Uterus (tissue), 2 donors: ENCODE results near the gene JAK3.

Source experiments
- POLR2A ChIP-seq, 2 donors: fragments of 450-650 bp; IDR thresholded peaks; one replicate each; pipeline ENCODE4 v1.6.1; 2016; ENCODE audit warnings: antibody characterized with exemption in 2 of 2, mild to moderate bottlenecking in 1 of 2, moderate library complexity in 1 of 2
- TF ChIP-seq, protein P1 (sequence below), 4 experiments: fragments of 200-600 bp in 2 of 4; fragments of 450-650 bp in 2 of 4; sonication (generic) in 2 of 4; IDR thresholded peaks; one replicate each; pipeline ENCODE4 v1.5.1; 2016 to 2019; ENCODE audit warnings: antibody characterized with exemption in 4 of 4, mild to moderate bottlenecking in 2 of 4, moderate library complexity in 1 of 4

DNA sequence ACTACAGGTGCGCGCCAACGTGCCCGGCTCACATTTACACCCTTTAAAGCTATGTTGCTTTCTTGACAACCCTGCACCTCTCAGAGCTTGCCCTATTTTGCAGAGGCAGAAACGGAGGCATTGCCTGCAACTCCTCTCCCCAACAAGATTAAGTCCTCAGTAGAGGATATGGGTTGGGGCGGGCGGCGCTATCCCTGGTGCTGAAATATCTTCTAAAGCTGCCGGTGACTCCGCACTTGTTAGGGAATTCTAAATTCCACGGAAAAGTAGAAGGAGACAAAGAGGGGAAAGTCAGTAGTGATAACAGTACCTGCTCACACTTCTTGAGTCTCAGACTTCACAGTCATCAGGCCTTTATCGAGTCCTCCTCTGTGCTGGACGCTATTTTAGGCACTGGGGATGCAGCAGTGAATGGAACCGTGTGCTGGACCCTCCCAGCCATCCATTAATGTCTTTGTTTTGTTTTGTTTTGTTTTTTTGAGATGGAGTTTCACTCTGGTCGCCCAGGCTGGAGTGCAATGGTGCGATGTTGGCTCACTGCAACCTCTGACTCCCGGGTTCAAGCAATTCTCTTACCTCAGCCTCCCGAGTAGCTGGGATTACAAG, 41.9 kb upstream of the JAK3 start:
- TF ChIP-seq, protein P1, sequence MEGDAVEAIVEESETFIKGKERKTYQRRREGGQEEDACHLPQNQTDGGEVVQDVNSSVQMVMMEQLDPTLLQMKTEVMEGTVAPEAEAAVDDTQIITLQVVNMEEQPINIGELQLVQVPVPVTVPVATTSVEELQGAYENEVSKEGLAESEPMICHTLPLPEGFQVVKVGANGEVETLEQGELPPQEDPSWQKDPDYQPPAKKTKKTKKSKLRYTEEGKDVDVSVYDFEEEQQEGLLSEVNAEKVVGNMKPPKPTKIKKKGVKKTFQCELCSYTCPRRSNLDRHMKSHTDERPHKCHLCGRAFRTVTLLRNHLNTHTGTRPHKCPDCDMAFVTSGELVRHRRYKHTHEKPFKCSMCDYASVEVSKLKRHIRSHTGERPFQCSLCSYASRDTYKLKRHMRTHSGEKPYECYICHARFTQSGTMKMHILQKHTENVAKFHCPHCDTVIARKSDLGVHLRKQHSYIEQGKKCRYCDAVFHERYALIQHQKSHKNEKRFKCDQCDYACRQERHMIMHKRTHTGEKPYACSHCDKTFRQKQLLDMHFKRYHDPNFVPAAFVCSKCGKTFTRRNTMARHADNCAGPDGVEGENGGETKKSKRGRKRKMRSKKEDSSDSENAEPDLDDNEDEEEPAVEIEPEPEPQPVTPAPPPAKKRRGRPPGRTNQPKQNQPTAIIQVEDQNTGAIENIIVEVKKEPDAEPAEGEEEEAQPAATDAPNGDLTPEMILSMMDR (IDR thresholded peaks at IDR 0.05): no peak
- TF ChIP-seq POLR2A (IDR thresholded peaks at IDR 0.05): no peak
